Central memory CD4-positive, alpha-beta T cell (primary cell): Measurements from ENCODE around the gene CNMD.

Experiments
- DNase-seq: peaks from one replicate; pipeline ENCODE4 v3.0.0; 2022
- total RNA-seq, 3 experiments: gene quantifications; one replicate each; lab custom pipeline; 2026; lab: John Stamatoyannopoulos, UW

CNMD gene
- 0 reads per million in 3 experiments for total RNA-seq

- no peak for DNase-seq
Observed at GRCh38 chr13:52739468-52740071, at the start of gene CNMD. Gene CNMD (minus strand): TSS chr13:52739820. CDS start chr13:52739701, 119 bp downstream.

GRCh38 chr13:52788011-52788410 is 48.4 kb upstream of the CNMD start:
- no peak for DNase-seq

GRCh38 chr13:52787235-52787634 is 47.6 kb upstream of the CNMD start:
- no peak for DNase-seq

GRCh38 chr13:52786766-52787165 is 47.1 kb upstream of the CNMD start:
- no peak for DNase-seq

GRCh38 chr13:52785739-52786138 is 46.1 kb upstream of the CNMD start:
- no peak for DNase-seq

- no peak for DNase-seq
Observed at GRCh38 chr13:52784591-52785340, 45.1 kb upstream of the CNMD start.

GRCh38 chr13:52783943-52784342 is 44.3 kb upstream of the CNMD start:
- DNase-seq, result no peak

GRCh38 chr13:52782471-52783448 is 43.1 kb upstream of the CNMD start:
- no peak for DNase-seq

GRCh38 chr13:52780611-52781010 is 41.0 kb upstream of the CNMD start:
- no peak for DNase-seq

GRCh38 chr13:52780092-52780491 is 40.5 kb upstream of the CNMD start:
- no peak for DNase-seq

GRCh38 chr13:52779103-52779502 is 39.5 kb upstream of the CNMD start:
- DNase-seq, result no peak

- DNase-seq, result no peak
Observed at GRCh38 chr13:52776726-52777125, 37.1 kb upstream of the CNMD start.

- DNase-seq, result no peak
Observed at GRCh38 chr13:52775511-52775910, 35.9 kb upstream of the CNMD start.

- no peak for DNase-seq
Observed at GRCh38 chr13:52767949-52768516, 28.4 kb upstream of the CNMD start.

GRCh38 chr13:52765611-52766390 is 26.2 kb upstream of the CNMD start:
- DNase-seq, result no peak

GRCh38 chr13:52760077-52760476 is 20.5 kb upstream of the CNMD start:
- DNase-seq, result no peak

GRCh38 chr13:52758114-52758513 is 18.5 kb upstream of the CNMD start:
- no peak for DNase-seq

GRCh38 chr13:52751196-52751595 is 11.6 kb upstream of the CNMD start:
- no peak for DNase-seq

- no peak for DNase-seq
Observed at GRCh38 chr13:52750713-52751112, 11.1 kb upstream of the CNMD start.

GRCh38 chr13:52749419-52749818 is 9.8 kb upstream of the CNMD start:
- DNase-seq, result no peak

- no peak for DNase-seq
Observed at GRCh38 chr13:52746141-52746540, 6.5 kb upstream of the CNMD start.

GRCh38 chr13:52744842-52745375 is 5.3 kb upstream of the CNMD start:
- no peak for DNase-seq
